GM21723 (cell line): Measurements from ENCODE around the gene ADRA2B.
"Not testable (repeated sequence)": the region's sequence is repeated elsewhere in the genome, so short reads cannot be mapped to it uniquely, and the experiment has no call there.

ENCODE experiments used
- ATAC-seq: cut with Tn5 transposase; IDR thresholded peaks from one replicate; pipeline ENCODE4 v1.9.1; 2021; ENCODE audit warnings: mild to moderate bottlenecking, moderate library complexity; ENCODE audit not compliant: unreplicated experiment

ADRA2B gene

DNA sequence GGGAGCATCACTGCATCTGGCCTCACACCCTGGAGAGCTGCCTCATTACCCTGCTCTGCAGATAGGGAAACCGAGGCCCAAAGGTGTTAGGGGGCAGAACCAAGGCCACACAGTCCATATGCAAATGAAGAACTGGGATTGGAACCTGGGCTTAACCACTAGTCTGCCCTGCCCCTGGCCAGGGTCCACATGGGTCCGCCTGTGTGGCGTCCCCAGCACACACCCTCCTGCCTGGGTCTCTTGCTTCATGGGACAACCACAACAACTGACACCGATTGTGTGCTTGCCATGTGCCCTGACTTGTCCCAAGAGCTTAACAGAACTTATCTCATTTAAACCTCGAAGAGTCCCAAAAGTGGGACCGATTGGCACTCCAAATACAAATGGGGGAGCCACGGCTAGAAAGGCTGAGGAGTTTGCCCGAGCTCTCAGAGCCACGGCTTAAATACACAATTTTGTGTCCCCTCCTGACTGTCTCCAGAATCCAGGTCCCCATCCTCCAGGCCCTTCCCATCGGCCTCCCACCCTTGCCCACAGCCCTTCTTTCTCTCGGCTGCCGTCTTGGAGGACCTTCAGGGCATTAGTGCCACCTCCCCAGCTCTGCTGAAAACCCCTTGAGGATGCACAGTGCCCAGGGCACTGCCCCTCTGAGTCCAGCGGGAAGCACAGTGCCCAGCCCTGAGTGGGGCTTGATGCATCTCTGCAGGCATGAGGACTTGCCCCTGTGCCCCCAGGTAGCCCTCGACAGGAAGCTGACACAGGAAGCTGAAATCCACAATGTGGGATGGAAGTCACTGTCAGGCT, 34.6 kb upstream of the ADRA2B start:
- ATAC-seq: no peak

DNA sequence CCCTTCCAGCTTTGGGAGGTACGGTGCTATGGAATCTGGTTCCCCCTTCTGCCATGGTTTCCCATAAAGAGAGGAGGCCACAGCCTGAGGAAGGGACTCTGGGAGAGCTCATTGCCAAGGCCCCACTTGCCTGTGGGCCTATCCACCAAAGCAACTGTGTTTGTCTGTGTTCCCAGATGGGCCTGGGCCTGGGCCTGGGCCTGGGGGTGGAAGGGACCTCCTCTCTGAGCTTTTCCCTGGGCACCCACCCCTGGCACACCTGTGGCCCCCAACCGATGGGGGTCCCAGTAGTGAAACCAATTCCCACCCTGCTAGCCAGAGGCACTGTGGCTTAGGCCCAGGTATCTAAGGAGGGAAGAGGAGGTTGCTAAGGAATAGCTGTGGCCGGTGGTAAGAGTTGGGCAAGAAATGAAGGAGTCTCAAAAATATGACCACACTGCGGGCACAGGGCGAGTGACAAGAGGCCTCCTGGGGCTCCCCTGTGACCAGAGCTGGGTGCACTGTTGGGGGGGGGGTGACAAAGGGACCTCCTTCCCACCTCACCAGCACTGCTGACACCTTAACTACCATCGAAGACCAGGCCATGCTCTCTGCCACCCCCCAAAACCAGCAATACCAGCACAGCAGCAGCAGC, 33.8 kb upstream of the ADRA2B start:
- no peak for ATAC-seq

DNA sequence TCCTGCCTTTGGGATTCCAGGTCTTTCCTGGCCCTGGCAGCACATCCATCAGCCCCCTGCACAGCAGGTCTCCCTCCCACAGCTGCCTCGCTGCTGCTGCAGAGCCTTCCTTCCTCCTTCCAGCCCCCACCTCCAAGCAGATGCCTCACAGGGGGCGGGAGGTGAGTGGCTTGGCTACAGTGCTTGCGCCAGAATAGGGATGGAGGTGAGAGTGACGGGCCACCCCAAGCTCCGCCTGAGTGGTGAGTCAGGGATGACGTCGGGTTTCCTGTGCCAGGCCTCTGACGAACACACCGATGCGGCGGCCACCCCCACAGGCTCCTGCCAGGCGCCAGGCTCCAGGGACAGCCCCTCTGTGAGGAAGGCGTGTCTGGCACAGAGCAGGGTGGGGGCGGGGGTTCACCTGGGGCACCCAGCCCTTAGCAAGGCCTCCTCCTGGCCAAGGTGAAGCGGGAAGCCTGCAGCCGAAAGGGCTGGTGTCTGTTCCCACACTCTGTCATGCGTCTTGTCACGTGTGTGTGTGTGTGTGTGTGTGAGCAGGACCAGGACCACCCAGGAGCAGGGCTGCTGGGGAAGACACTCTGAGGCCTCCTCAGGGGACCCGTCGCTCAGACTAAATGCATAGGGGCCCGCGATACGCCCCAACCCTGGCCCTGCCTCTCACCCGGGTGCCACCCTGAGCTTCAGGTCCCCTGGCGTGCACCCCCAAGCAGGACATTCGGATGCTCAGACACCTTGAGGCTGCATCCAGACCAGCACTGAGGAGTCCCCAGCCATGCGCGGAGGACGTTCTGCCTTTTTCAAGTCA, 32.2 kb upstream of the ADRA2B start:
- peak; percentile 47 for ATAC-seq

DNA sequence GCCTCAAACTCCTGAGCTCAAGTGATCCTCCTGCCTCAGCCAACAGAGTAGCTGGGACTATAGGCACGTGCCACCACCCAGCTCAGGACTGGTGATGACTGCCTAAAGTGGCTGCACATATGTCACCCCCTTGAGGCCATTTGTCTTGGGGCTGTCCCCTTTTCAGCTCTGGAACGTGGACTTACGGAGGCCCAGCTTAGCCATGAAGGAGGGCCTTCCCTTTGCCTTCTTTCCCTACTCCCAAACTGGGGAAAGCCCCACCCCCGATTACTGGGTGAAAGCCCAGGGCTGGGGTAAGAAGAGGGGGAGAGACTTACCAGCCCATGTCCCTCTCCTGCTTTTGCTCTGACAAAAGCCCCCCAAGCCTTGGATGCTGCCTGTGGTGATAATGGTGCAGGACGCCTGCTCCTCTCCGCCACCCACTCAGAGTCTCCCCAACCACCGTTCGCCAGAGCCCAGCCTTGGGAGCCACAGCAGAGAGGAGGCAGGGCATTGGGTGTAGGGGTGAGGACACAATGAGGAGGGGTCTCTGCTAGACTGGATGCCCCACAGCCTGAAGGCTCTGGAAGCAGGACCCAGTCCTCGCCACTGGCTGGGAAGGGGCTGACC, 31.3 kb upstream of the ADRA2B start:
- no peak for ATAC-seq

DNA sequence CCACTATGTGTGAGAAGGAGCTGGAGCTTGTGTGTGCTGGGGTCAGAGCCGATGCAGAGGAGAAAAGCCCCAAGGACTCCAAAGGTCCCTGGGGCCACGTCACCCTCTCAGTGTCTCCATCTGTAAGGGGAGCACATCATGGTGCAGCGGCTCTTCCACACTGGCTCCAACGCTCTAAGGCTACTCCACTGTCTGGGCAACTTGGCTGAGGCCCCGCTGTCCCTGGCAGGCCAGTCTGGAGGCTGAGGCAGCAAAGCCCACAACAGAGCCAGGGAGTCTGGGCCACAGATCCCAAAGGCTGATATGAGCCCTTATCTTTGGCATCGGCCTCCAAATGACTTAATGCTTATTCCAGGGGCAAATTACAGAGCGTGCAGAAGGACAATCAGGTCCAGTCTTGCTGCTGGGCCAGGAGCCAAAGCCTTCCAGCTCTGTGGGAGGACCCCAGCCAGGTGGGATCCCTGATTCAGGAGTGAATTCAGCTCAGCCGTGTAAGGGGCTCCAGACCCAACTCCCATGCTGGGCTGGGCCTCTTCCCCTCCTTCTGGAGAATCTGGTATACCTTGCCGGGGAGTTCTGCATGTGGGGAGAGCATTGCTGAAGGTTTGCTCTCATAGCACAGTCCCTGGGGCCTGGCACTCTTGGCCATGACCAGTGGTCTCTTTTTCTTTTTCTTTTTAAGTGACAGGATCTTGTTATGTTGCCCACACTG, 30.7 kb upstream of the ADRA2B start:
- ATAC-seq: no peak

DNA sequence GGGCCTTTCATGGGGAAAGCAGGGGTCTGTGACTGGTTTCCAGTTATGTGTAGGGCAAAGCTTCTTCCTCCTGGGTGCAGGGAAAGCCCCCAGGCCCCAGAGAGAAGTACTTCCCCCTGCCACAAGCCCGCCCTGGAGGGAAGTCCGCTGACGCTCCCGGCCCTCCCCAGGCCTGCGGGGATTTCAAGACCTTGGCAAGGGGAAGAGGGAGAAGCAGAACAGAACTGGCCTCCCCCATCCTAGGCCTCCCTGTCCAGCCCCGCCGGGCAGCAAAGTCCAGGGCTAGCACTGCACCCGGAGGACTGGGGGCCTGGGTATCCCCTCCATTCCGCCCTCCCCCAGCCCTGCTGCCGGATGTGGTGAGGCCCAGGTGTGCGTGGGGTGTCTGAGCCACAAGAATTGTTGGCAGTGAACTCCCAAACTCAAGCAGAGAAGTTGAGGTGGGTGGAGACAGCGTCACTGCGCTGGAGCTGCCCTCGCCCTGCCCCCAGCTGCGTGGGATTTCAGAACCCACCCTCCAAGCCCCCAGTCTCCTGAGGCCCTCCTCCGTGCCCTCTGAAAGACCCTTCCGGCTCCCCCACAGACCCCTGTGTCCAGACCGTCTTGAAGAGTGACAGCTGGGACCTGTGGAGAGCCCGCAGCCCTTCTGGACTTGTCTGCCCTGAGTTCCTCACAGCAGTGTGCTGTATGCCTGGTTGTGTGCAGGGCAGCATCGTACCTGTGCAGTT, 29.9 kb upstream of the ADRA2B start:
- peak; percentile 39 for ATAC-seq

DNA sequence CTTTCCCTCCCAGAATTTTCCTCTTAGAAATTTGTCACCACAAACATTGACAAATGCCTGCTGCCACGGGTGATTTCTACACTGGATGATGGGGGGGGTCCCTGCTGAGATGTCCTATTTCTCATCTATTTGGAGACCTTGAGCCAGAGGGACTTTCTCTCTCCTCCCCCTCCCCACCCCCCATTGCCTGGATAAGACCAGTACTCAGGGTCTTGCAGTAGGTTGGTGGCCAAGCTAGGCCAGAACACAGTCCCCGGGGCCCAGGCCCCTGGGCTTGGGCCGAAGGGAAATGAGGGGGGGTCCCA, 29.4 kb upstream of the ADRA2B start:
- ATAC-seq: no peak

DNA sequence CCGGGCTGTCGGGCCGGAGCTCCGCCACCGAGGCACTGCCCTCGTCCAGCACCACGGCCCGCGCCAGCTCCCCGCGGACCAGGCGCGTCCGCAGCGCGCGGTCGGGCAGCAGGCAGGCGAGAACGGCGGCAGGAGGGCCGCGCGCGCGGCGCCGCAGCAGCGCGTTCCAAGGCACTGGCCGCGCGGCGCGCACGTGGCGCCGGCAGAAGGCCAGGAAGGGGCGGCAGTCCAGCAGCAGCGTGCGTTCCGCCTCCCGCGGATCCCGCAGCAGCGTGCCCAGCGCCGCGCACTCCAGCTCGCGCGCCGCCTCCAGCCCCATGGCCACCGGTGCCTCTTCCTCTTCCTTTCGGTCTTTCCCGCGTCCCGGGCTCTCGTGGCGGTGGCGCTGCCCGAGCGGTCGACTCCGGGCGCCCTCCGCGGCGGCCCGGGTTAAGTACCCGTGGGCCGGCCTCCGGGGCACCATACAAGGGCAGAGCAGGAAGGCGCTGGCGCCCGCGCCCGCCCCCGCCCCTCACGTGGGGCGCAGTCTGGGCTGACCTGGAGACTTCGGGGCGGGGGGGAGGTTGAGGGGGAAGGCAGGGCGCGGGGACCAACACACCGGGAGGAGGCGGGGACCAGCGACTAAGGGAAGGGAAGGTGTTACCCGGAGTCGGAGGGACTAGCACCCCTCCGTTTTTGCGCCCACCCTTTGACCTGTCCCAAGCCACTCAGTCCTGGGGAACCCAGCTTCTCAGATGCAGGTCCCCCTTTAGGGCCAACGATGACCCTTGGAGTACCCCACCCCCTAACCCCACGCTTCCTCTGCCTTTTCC, 28.9 kb upstream of the ADRA2B start, which contains the start of gene DUSP2:
TSS of gene DUSP2 (minus strand) at position 405 of the 812 bp plus-strand sequence. CDS start at position 319, 86 bp downstream.
- peak; percentile 53 for ATAC-seq

DNA sequence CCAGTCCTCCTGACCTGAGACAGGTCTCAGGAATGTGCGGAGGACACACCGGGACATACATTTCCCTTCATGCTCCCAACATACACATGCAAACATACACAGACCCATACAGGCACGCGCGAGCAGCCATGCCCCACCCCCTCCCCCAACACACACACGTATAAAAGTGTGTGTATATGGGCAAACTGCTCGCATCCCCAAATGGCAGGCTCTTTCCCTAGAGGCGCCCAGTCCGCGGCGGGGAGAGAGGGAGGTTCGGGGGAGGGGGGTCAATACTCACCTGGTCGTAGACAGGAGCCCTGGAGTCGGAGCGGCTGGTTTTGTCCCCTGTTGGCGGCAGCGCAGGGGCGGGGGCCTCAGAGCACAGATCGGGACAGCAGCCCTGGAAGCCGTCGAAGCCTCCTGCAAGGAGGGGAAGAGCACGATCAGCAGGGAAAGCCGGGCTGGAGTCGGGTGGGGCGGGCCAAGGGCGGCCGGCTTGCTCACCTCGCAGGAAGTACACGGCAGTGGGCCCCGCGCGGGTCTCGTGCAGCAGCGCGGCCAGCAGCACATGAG, 28.2 kb upstream of the ADRA2B start:
- ATAC-seq: peak; percentile 0

DNA sequence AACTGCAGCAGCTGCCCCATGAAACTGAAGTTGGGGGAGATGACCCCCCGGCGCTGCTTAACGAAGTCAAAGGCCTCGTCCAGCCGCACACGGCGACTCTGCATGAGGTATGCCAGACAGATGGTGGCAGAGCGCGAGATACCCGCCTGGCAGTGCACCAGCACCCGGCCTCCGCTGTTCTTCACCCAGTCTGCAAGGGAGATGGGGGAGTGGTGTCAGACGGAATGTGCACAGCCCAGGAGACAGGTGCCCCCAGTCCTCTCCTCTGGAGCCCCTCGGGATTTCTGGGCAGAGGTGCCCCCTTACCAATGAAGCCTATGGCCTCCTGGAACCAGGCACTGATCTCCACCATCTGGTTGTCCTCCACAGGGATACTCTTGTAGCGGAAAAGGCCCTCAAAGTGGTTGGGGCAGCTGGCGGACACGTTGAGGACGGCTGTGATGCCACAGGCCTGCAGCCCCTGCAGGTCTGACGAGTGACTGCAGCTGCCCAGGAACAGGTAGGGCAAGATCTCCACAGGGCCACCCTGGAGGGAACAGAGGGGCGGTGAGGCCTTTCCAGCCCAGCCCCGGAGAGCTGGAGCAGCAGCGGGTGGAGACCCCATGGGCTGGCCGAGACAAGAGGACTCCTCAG, 27.6 kb upstream of the ADRA2B start:
- no peak for ATAC-seq

DNA sequence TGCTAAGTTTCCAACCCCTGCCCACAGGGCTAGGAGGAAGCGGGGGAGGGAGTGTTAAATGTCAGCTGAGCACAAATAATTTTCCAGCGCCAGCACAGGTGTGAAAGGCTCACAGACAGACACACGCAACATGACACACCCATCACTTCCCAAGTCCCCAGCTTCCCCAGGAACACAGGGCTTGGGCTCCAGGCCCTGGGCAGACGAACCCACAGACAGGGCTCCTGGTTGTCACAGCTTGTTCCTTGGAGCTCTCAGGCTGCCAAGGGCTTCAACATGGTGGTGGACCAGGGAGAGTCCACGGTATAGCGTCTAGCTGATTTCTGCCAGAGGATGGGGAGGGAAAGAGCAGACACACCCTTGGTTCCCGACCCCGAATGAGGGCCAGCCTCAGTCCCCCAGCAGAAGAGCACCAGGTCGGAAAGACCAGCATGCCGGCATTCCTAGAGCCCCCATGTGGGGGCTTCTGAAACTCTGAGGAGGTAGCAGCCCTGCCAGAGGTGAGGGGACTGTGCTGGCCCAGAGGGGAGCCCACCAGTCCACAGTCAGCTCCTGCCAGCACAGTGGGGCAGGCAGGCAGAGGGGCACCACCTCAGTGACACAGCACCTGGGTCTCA, 27.0 kb upstream of the ADRA2B start:
- no peak for ATAC-seq

DNA sequence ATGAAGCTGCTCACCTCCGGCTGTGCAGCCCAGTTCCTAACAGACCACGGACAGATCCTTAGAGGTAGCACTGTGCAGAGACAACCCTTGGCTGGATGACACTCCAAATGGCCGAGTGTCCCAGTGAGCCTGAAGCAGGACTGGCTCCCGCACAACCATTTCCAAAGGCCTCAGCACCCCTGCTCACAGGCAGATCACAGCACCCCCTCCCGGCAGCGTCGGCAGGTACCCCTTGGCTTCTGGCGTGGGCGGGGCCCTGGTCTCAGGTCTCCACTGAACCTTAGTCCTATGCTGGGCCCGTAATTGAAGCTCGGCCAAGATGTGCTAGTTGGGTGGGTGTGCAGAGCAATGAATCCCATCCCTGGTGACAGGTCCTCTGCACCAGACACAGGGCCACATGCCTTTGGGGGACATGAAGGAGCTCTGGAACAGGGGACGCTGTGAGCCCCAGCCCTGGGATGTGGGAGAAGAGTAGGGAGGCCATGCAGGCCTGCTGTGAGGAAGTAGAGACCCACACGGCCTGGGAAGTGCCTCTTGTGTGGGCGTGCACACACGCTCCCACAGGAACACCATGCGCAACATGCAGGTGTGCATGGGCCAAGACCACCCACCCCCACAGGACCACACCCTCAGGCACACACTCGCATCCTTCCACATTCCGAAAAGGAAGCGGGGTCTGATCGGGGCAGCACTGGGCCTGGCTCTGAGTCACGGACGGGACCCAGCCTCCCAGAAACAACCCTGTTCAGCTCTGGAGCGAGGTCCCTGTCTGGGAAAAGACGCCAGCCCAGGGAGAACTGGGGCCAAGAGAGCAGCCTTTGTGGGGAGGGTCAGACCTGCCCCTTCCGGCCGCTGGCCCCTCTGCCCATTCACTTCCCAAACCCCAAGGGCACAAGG, 26.1 kb upstream of the ADRA2B start:
- ATAC-seq: no peak

DNA sequence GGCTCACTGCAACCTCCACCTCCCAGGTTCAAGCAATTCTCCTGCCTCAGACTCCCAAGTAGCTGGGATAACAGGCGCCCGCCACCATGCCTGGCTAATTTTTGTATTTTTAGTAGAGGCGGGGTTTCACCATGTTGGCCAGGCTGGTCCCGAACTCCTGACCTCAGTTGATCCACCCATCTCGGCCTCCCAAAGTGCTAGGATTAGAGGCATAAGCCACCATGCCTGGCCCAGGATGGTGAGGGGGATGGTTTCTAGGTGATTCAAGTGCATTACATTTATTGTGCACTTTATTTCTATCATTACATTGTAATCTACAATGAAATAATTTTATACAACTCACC, 25.2 kb upstream of the ADRA2B start:
- not testable (repeated sequence) for ATAC-seq

DNA sequence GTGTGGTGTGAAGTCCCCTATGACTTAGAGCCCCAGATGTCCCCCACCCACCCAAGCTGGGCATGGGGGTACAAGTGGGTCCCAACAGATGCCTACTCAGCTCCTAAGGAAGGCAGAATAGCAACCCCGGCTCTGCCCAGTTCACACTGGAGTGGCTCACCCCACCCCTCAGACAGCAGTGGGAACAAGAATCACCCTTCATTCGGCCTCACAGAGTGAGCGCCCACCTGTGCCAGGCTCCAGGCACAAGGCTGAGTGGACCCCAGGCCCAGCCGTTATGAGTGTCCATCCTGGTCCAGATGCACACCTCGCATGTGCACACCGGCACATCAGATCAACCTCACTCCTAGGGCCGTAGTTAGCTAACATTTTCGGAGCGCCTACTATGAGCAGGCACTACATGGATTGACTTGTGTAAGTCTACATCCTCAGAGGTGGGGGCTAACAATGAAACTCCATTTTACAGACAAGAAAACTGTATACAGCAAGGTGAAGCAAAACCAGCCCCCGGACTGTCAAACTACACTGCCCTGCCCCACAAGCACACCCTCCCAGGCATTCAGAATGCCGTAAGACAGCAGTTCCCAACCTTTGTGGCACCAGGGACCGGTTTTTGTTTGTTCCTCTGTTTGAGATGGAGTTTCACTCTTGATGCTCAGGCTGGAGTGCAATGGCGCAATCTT, 24.7 kb upstream of the ADRA2B start:
- no peak for ATAC-seq

DNA sequence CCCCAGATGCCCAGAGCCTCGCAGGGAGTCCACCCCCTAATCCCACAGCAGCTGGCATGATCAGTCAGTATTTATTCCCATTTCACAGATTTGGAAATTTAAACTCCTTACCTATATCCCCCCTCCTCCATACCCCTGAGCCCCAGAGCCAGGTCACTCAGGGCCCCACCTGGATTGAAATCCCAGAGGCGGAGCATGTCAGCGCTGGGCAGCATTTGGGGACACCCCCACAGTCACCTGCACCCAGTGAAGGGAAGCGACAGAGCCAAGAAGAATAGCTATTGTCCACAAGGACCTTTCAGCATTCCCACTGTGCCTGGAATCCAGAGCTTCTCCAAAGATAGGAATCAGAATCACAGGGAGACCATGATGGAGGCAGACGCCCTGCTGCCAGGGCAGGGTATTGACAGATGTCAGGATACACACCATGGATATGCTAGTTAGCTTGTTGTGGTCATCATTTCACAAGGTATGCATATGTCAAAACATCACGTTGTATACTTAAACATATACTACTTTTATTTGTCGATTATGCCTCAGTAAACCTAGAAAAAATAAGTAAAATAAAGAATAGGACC, 22.9 kb upstream of the ADRA2B start:
- ATAC-seq: no peak
